Stimulated activated effector memory CD8-positive, alpha-beta T cell treated with anti-CD3 and anti-CD28 coated beads, Interleukin-12 subunit alpha, Interleukin-12 subunit beta, amount 100 ng/mL, for 72 hours (primary cell): ENCODE results near the gene TAS1R2.

Experiments
- ATAC-seq: fragments of 150-1000 bp; cut with Tn5 transposase; 2 replicates; pipeline ENCODE4 v1.10.0; 2021
- DNase-seq, 2 donors: peaks; one replicate each; pipeline ENCODE4 v3.0.0; 2021 to 2022; ENCODE audit warnings: low spot score in 2 of 2
- H3K27ac Mint-ChIP-seq: one replicate; pipeline ENCODE4 v1.8.0; 2022; ENCODE audit warnings: mild to moderate bottlenecking, mixed read lengths
- H3K36me3 Mint-ChIP-seq: one replicate; pipeline ENCODE4 v1.8.0; 2022; ENCODE audit warnings: mild to moderate bottlenecking, mixed read lengths
- H3K4me1 Mint-ChIP-seq: one replicate; pipeline ENCODE4 v1.8.0; 2022; ENCODE audit warnings: mixed read lengths
- H3K4me3 Mint-ChIP-seq: one replicate; pipeline ENCODE4 v1.8.0; 2022; ENCODE audit warnings: mild to moderate bottlenecking, mixed read lengths
- H3K9me3 Mint-ChIP-seq: one replicate; pipeline ENCODE4 v1.8.0; 2022; ENCODE audit warnings: mixed read lengths

Gene TAS1R2

DNA sequence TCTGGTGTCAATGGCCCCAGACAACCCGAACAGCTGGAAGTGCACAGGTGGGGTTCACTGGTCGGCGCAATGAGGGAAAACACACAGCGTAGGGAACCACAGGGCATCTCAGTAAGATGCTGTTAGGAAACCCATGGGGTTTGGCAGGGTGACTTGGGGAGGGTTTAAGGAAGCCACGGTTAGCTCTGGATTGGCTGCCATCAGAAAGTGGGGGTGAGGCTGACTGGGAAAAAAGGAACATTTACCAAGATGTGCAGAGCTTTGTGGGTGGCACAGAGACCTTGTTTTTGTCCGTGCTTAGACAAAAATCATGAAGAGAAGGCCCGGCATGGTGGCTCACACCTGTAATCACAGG is 31.9 kb upstream of the TAS1R2 start:
- no peak overlapping the region for H3K4me3 Mint-ChIP-seq
- no peaks in the 10 kb centered on the region for H3K4me1 Mint-ChIP-seq
- peak overlapping the region; percentile 61 for H3K27ac Mint-ChIP-seq
- H3K9me3 Mint-ChIP-seq: no peaks in the 10 kb centered on the region
- ATAC-seq (no peak), DNase-seq (no peak)
- H3K36me3 Mint-ChIP-seq: no peaks in the 10 kb centered on the region

DNA sequence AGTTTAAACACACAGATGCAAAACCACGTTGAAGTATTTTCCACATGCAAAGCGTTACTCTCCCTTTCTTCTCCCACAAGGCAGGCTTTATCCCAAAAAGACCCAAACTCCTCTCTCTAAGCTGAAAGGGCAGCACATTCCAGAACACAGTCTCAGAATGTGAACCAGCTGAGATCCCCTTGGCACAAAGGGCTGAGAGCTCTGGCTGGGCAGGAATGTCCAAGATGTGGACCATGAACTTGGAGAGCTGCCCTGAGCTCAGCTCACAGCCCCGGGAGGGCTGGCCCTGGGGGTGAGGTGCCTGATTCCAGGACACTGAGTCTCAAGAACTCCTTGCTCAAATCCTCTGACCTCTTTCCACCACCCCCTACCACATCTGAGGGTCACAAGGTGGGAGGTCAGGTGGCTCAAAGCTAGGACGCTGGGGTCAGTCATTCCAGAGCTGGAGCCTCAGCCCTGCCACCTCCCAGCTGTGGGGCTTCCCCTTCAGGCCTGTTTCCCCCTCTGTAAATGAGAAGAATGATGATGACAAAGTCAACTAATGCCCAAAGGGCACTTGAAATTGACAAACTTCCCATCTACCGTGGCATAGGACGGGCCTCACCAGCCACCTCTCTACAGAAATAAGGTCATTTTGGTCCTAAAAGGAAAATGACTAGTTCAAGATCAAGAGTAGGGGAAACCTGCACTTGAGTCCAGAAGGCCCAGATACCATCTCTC is 31.4 kb upstream of the TAS1R2 start:
- H3K36me3 Mint-ChIP-seq: no peaks in the 10 kb centered on the region
- DNase-seq (no peak), ATAC-seq (no peak)
- H3K4me1 Mint-ChIP-seq: no peaks in the 10 kb centered on the region
- no peak overlapping the region for H3K4me3 Mint-ChIP-seq
- H3K9me3 Mint-ChIP-seq: no peaks in the 10 kb centered on the region
- H3K27ac Mint-ChIP-seq: no peak overlapping the region

DNA sequence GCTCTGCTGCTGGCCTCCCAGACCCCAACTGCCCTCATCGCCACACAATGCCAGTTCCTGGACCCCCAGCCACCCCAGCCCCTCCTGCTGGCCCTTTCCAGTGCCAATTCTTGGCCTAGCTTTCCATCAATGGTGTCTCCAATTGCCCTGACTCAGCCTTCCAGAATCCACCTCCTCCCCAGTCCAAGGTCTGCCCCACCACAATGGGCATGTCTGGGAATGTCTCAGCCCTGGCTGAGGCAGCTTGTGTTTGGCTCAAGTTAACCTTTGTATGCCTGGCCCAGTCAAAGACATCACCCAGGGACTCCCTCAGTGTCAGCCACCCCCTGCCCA is 26.5 kb upstream of the TAS1R2 start:
- H3K4me3 Mint-ChIP-seq: no peak overlapping the region
- no peak overlapping the region for H3K27ac Mint-ChIP-seq
- no peak for ATAC-seq
- H3K36me3 Mint-ChIP-seq: no peaks in the 10 kb centered on the region
- no peak for DNase-seq
- H3K9me3 Mint-ChIP-seq: no peaks in the 10 kb centered on the region
- no peaks in the 10 kb centered on the region for H3K4me1 Mint-ChIP-seq

DNA sequence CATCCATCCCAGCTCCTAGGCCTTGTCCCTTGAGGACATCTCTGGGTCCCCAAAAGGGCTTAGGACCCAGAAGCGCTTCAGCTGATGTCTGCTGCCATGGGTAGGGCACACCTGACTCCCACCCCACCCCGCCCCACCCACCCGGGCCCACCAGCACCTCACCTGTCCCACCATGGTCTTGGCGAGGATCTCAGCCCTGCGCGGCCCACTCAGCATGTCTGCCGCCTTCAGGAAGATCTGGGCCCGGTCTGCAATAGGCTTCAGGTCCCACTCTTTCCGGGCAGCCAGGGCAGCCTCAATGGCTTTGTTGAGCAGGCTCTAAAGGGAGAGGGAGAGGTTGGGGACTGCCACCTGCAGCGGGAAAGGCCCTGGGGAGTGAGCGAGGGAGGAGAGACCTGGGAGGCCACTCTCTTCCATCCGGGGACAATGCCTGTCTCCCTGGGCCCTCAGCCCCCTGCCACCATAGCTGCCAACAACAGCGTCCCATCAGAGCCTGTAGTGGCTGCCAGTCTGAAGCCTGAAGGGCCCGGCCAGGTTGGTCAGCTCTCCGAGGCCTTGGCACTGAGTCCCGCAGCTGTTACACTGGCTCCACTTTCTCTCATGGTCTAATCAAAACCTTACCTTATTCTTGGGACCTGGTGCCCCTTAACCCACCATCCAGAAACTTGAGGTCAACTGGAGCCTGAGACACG is 26.0 kb upstream of the TAS1R2 start:
- Mint-ChIP-seq H3K4me3 (no peak overlapping the region), H3K27ac (no peak overlapping the region), H3K36me3 (no peaks in the 10 kb centered on the region), H3K9me3 (no peaks in the 10 kb centered on the region), H3K4me1 (no peaks in the 10 kb centered on the region)
- ATAC-seq (no peak), DNase-seq (no peak)

DNA sequence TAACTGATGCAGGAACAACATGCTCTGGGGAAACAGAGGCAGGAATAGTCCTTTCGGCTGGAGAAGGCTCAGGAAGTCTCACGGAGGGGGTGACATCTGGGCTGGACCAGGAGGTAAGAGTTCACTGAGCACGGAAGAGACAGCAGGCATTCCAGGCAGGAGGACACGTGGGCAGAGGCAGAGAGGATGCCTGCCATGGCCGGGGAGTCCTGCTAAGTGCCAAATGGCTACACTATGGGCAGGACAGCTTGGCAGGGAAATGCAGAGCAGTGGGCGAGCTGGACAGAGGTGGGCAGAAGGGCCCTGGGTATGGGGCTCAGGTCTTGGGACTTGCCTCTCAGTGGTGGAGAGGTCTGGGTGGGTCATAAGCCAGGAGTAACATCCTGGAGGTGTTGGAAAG is 25.3 kb upstream of the TAS1R2 start:
- ATAC-seq (no peak), DNase-seq (no peak)
- peak overlapping the region; percentile 21 for H3K27ac Mint-ChIP-seq
- H3K4me1 Mint-ChIP-seq: no peaks in the 10 kb centered on the region
- H3K4me3 Mint-ChIP-seq: no peak overlapping the region
- H3K36me3 Mint-ChIP-seq: no peaks in the 10 kb centered on the region
- H3K9me3 Mint-ChIP-seq: no peaks in the 10 kb centered on the region

DNA sequence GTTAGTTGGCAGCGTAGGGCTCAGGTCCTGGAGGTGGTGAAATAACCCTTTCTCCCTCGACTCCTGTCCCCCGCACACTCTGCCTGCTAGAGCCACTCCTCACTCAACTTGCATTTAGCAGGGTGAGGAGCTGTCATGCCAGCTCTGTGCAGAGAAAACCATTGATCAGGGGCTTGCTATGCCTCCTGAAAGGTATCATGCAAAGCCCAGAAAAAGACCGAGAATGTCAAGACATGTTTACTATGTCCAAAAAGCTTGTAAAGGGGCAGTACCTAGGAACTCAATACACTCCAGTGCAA is 24.9 kb upstream of the TAS1R2 start:
- H3K9me3 Mint-ChIP-seq: no peaks in the 10 kb centered on the region
- no peak overlapping the region for H3K4me3 Mint-ChIP-seq
- DNase-seq (no peak), ATAC-seq (no peak)
- peak overlapping the region; percentile 21 for H3K27ac Mint-ChIP-seq
- no peaks in the 10 kb centered on the region for H3K36me3 Mint-ChIP-seq
- H3K4me1 Mint-ChIP-seq: no peaks in the 10 kb centered on the region

DNA sequence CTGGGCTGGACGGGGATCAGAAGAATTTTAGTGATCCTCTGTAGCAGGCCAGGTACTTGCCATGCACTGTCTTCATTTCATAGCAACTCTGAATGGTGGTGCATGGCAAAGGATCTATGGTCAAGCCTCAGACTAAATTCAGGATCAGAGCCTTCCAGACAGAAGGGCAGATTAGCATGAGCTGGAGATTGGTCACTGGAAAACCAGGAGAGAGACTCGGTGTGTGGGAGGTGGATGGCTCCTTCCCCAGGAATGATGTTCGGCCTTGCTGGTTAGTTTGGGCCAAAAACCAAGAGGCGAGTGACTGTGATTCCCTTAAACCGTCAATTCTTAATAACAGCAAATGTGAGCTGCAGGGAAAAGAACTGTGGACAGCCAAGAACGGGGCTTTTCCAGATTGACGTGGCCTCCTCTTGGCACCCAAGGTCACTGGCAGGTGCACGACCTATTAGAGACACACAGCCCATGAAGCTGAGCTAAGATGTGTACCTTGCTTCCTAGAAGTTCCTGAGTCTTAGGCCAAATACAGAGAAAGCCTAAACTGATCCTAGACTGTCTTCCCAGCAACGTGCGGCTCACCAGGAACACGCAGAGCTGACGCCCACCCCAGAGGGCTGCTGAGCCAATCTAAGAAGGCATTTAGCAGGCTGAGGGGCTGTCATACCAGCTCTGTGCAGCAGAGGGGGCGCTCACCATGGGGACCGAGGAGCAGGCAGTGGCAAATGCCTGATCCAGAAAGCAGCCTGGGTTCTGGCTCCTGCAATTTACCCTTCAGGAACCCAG is 24.4 kb upstream of the TAS1R2 start:
- no peak overlapping the region for H3K4me3 Mint-ChIP-seq
- H3K27ac Mint-ChIP-seq: no peak overlapping the region
- H3K9me3 Mint-ChIP-seq: no peaks in the 10 kb centered on the region
- H3K4me1 Mint-ChIP-seq: no peaks in the 10 kb centered on the region
- no peaks in the 10 kb centered on the region for H3K36me3 Mint-ChIP-seq
- ATAC-seq (peak; percentile 66), DNase-seq (peak; percentile 68 to 86)

DNA sequence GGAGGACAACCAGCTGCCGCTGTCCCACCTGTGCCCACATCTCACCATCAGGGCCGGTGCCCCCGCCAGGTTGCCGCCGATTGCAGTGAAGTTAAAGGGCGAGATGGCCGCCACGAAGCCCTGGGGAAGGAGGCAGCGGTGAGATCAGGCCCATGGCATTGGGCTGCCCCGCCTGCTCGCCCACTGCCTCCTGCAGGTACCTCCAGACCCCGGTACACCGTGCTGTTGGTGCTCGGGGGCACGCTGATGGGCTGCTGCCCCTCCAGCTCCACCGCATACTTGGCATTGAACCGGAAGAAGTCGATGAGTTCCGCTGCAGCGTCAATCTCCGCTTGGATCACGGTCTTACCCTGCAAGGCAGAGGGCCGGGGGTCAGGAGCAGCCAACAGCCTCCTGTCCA is 23.6 kb upstream of the TAS1R2 start:
- H3K36me3 Mint-ChIP-seq: no peaks in the 10 kb centered on the region
- DNase-seq: no peak
- no peaks in the 10 kb centered on the region for H3K9me3 Mint-ChIP-seq
- H3K4me3 Mint-ChIP-seq: no peak overlapping the region
- H3K27ac Mint-ChIP-seq: no peak overlapping the region
- no peaks in the 10 kb centered on the region for H3K4me1 Mint-ChIP-seq
- no peak for ATAC-seq

DNA sequence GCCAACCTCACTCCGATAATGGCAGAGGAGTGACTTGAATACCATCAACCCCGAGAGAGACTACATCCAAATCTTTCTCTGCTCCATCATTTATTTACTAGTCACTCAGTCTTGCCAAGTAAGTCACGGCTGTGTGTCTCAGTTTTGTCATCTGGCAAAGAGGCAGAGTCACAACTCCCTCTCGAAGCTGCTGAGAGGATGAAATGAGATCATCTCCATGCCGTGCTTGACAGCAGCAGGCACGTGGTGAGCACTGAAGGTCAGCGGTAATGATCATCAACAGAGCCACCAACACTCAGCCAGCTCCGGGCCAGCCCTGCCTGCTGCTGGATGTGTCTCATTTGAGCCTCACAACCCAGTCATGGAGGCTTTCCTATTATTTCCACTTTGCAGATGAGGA is 23.0 kb upstream of the TAS1R2 start:
- Mint-ChIP-seq H3K4me3 (no peak overlapping the region), H3K9me3 (no peaks in the 10 kb centered on the region), H3K36me3 (no peaks in the 10 kb centered on the region), H3K4me1 (no peaks in the 10 kb centered on the region), H3K27ac (no peak overlapping the region)
- no peak for DNase-seq
- no peak for ATAC-seq

DNA sequence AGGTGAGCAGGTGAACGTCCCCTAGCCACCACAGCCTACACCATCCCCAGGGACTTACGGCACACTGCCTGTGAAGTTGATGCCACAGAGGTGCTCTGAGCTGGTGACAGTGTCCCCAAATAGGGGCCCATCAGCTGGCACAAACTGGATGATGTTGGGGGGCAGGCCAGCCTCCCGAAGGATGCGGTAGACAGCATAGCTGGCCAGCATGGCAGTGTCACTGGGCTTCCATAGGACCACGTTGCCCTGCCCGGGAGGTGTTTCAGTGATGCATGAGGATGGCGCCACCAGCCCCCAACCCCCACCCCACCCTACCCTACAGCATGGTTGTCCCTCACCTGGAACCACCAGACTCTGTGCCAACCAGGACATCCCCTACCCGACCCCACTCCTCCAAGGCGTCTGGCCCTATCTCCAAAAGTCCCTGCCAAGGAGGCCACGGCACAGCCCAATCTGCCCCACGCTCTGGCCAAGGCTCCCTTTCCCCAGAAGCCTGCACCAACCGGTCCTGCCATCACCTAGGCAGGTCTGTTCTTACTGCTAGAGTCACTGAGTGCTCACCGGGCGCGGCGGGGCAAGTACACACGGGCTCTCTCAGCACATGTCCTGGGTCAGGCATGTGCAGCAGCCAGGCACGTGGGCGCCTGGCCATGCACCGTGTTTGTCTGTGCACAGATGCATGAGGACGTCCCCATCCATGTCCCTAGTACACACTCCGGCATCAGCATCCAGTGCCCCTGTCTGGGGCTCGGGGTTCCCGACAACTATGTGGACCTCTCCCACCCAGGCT is 22.4 kb upstream of the TAS1R2 start:
- Mint-ChIP-seq H3K9me3 (no peaks in the 10 kb centered on the region), H3K4me3 (no peak overlapping the region), H3K4me1 (no peaks in the 10 kb centered on the region), H3K36me3 (no peaks in the 10 kb centered on the region), H3K27ac (no peak overlapping the region)
- ATAC-seq (no peak), DNase-seq (no peak)

DNA sequence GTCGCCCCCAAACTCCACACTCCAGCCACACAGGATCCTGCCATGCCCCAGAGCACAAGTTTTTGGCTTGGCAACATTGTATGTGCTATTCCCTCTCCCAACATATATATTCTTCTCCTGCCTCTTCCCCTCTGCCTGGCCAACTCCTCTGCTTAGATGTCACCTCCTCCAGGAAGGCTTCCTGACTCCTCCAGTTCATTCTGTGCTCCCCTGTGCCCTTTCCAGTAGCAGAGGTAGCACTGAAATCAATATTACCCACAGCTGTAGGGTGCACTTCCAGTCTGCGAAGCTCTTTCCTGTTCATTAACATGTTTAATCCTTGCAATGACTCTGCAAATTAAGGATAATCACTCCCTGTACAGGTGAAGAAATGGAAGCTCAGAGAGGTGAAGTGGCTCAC is 21.7 kb upstream of the TAS1R2 start:
- no peaks in the 10 kb centered on the region for H3K9me3 Mint-ChIP-seq
- H3K4me3 Mint-ChIP-seq: no peak overlapping the region
- H3K27ac Mint-ChIP-seq: no peak overlapping the region
- no peaks in the 10 kb centered on the region for H3K36me3 Mint-ChIP-seq
- no peaks in the 10 kb centered on the region for H3K4me1 Mint-ChIP-seq
- no peak for ATAC-seq
- DNase-seq: no peak

DNA sequence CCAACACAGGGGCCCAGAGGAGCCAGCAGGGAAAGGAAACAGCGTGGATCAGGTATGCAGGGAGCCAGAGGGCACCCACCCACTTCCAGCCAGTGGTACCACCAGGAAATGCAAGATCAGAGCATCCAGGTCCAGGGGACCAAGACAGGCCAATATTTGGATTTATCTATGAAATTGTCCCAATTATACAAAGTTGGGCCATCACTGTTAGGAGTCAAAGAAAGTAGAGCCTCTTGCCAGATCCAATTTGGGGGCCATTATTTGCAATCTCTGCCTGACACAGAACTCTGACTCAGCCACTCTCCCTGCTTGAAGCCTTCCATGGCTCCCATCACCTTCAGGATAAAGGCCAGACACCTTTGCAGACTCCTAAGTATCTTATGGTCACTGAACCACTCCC is 21.1 kb upstream of the TAS1R2 start:
- H3K9me3 Mint-ChIP-seq: no peaks in the 10 kb centered on the region
- H3K4me3 Mint-ChIP-seq: no peak overlapping the region
- H3K27ac Mint-ChIP-seq: no peak overlapping the region
- H3K36me3 Mint-ChIP-seq: no peaks in the 10 kb centered on the region
- DNase-seq (no peak), ATAC-seq (no peak)
- H3K4me1 Mint-ChIP-seq: no peaks in the 10 kb centered on the region

DNA sequence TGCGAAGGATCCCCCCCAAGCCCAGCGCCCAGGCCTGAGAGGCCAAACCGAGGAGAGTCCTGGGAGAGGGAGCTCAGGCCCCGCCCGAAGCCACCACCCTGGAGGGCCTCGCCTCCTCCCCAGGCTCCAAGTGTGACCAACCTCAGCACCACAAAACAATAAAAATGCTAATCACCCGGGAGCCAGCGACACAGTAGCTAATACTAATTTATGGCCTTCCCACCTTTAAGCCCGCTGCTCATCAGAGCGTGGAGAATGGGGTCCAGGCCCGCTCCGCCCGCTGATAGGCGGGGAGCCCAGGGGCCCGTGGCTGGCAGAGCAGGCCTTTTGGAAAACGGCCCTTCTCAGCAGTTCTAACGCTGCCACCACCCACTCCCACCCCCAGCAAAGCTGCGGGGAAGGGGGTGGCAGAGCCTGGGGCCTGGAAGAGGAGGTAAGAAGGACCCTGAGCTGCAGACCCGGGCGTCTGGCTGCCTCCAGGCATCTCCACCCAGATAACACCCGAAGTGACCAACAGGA is 20.4 kb upstream of the TAS1R2 start:
- H3K9me3 Mint-ChIP-seq: no peaks in the 10 kb centered on the region
- no peaks in the 10 kb centered on the region for H3K4me1 Mint-ChIP-seq
- H3K36me3 Mint-ChIP-seq: no peaks in the 10 kb centered on the region
- H3K4me3 Mint-ChIP-seq: no peak overlapping the region
- H3K27ac Mint-ChIP-seq: no peak overlapping the region
- DNase-seq: no peak
- no peak for ATAC-seq

DNA sequence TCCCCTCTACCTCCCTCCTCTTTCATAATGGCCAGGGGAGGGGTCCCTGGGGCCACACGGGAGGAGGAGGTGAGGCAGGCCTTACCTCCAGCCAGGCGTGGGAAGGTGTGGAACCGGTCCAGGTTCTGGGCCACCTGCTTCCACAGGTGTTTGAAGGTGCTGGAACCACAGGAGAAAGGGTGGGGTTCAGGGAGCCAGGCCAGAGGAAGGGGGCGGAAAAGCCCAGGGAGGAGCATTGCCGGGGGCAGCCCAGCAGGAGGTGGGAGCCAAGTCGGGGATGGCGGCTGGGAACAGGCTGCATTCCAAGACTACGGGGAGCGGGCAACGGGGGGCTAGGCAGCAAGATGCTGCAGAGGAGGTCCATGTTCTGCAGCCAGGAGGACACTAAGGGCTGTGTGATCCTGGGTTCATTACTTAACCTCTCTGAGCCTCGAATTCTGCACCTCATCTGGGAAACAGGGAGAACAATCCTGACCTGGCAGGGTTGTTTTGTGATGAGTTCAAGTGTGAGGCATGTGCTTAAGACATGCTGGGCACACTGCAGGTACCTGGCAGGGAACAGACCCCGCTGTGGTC is 19.8 kb upstream of the TAS1R2 start:
- DNase-seq (no peak), ATAC-seq (no peak)
- Mint-ChIP-seq H3K36me3 (no peaks in the 10 kb centered on the region), H3K4me3 (no peak overlapping the region), H3K27ac (no peak overlapping the region), H3K9me3 (no peaks in the 10 kb centered on the region), H3K4me1 (no peaks in the 10 kb centered on the region)

DNA sequence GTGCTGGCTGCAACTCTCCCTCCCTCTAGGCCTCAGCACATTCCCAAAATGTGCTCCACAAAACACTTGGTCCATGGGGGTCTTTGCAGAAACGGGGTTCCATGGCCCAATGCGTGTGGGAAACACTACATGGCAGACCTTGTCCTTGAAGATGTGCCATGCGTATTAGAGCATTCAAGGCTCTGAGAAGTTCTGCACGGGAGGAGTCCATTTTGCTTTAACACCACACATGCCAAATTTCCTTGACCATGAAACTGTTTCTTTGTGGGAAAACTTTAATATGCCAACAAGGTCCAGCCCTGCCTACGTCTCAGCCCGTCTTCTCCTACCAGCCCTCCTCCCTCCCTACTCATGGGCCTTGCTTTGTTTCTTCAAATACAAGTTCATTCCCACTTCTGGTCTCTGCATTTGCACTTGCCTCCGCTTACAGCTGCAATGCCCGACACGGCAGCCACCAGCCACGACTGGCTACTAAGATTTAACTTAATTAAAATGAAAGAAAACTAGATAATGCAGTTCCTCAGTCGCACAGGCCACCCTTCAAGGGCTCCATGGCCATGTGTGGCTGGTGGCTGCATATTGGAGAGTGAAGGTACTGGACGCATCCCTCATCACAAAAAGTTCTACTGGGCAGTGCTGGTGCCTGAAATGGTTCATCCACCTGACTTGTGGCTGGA is 19.2 kb upstream of the TAS1R2 start:
- ATAC-seq (no peak), DNase-seq (no peak)
- H3K36me3 Mint-ChIP-seq: no peaks in the 10 kb centered on the region
- H3K4me3 Mint-ChIP-seq: no peak overlapping the region
- no peaks in the 10 kb centered on the region for H3K4me1 Mint-ChIP-seq
- no peak overlapping the region for H3K27ac Mint-ChIP-seq
- no peaks in the 10 kb centered on the region for H3K9me3 Mint-ChIP-seq
